H9 (cell line): ENCODE data around the gene MED13L. TPM values are rescaled to one million over a fixed set of nuclear protein-coding genes. Genes with fewer than 3 reads are reported as not detected.
"Not testable (repeated sequence)": the region's sequence is repeated elsewhere in the genome, so short reads cannot be mapped to it uniquely, and the experiment has no call there.

Source experiments
- DNase-seq: peaks from one replicate; pipeline ENCODE4 v3.0.0-alpha.2; 2017
- H2AFZ ChIP-seq: one replicate; pipeline ENCODE4 v1.6.1; 2013; ENCODE audit warnings: mild to moderate bottlenecking, low read length, control low read depth, moderate library complexity
- H2AK5ac ChIP-seq: 2 replicates; pipeline ENCODE4 v1.6.1; 2013; ENCODE audit warnings: low read length, control low read depth, mixed read lengths; ENCODE audit not compliant: insufficient read length
- H2BK120ac ChIP-seq: one replicate; pipeline ENCODE4 v1.6.1; 2013; ENCODE audit warnings: low read depth, mild to moderate bottlenecking, low read length, control low read depth, inconsistent platforms; ENCODE audit not compliant: poor library complexity, severe bottlenecking
- H2BK12ac ChIP-seq: 2 replicates; pipeline ENCODE4 v1.6.1; 2013; ENCODE audit warnings: low read length, control low read depth, mixed read lengths, low read depth; ENCODE audit not compliant: insufficient read length
- H2BK15ac ChIP-seq: 2 replicates; pipeline ENCODE4 v1.6.1; 2013; ENCODE audit warnings: low read depth, low read length, control low read depth
- H2BK20ac ChIP-seq: one replicate; pipeline ENCODE4 v1.6.1; 2013; ENCODE audit warnings: low read depth, mild to moderate bottlenecking, low read length, control low read depth, inconsistent platforms; ENCODE audit not compliant: poor library complexity, severe bottlenecking
- H2BK5ac ChIP-seq: 2 replicates; pipeline ENCODE4 v1.6.1; 2013; ENCODE audit warnings: low read length, control low read depth, mixed read lengths; ENCODE audit not compliant: insufficient read length
- H3K14ac ChIP-seq: 2 replicates; pipeline ENCODE4 v1.6.1; 2013; ENCODE audit warnings: low read length, control low read depth; ENCODE audit not compliant: insufficient read depth
- H3K18ac ChIP-seq: 2 replicates; pipeline ENCODE4 v1.6.1; 2013; ENCODE audit warnings: low read depth, mild to moderate bottlenecking, mixed read lengths, low read length, control low read depth; ENCODE audit not compliant: insufficient read length
- H3K23ac ChIP-seq: 2 replicates; pipeline ENCODE4 v1.6.1; 2013; ENCODE audit warnings: low read length, control low read depth, mixed read lengths, low read depth; ENCODE audit not compliant: insufficient read length
- H3K23me2 ChIP-seq: 2 replicates; pipeline ENCODE4 v1.6.1; 2013; ENCODE audit warnings: low read depth, mild to moderate bottlenecking, mixed read lengths, low read length, control low read depth; ENCODE audit not compliant: insufficient read length, poor library complexity, severe bottlenecking
- H3K27ac ChIP-seq: 2 replicates; pipeline ENCODE4 v1.5.1; 2013; ENCODE audit warnings: low read length, control low read depth, mixed read lengths, low read depth; ENCODE audit not compliant: insufficient read length
- H3K27me3 ChIP-seq: 2 replicates; pipeline ENCODE4 v1.6.1; 2013; ENCODE audit warnings: low read length, control low read depth, inconsistent platforms; ENCODE audit not compliant: insufficient read depth
- H3K4ac ChIP-seq: 2 replicates; pipeline ENCODE4 v1.6.1; 2013; ENCODE audit warnings: low read depth, mild to moderate bottlenecking, control low read depth, inconsistent platforms, low read length, moderate library complexity
- H3K4me1 ChIP-seq: 2 replicates; pipeline ENCODE4 v1.6.1; 2013; ENCODE audit warnings: low read length, control low read depth, inconsistent platforms; ENCODE audit not compliant: insufficient read depth
- H3K4me2 ChIP-seq: 2 replicates; pipeline ENCODE4 v1.6.1; 2013; ENCODE audit warnings: low read length, control low read depth, mixed read lengths; ENCODE audit not compliant: insufficient read length, insufficient read depth
- H3K56ac ChIP-seq: 2 replicates; pipeline ENCODE4 v1.6.1; 2013; ENCODE audit warnings: low read depth, mild to moderate bottlenecking, mixed read lengths, low read length, control low read depth; ENCODE audit not compliant: insufficient read length
- H3K79me1 ChIP-seq: 2 replicates; pipeline ENCODE4 v1.6.1; 2013; ENCODE audit warnings: low read depth, mild to moderate bottlenecking, moderate library complexity, low read length, control low read depth, inconsistent platforms; ENCODE audit not compliant: insufficient read depth, poor library complexity, severe bottlenecking
- H3K79me2 ChIP-seq: 2 replicates; pipeline ENCODE4 v1.6.1; 2013; ENCODE audit warnings: low read length, control low read depth, inconsistent platforms; ENCODE audit not compliant: insufficient read depth
- H3K9ac ChIP-seq: 2 replicates; pipeline ENCODE4 v1.6.1; 2013; ENCODE audit warnings: low read length, control low read depth, mixed read lengths; ENCODE audit not compliant: insufficient read length; ENCODE audit errors: extremely low read depth
- H3K9me3 ChIP-seq: one replicate; pipeline ENCODE4 v1.6.1; 2013; ENCODE audit warnings: low read depth, low read length, inconsistent platforms; ENCODE audit not compliant: control insufficient read depth
- H3T11ph ChIP-seq: one replicate; pipeline ENCODE4 v1.6.1; 2013; ENCODE audit warnings: mild to moderate bottlenecking, low read length, control low read depth, inconsistent platforms
- H4K20me1 ChIP-seq: one replicate; pipeline ENCODE4 v1.6.1; 2013; ENCODE audit not compliant: control insufficient read depth, insufficient read length, insufficient read depth
- H4K5ac ChIP-seq: 2 replicates; pipeline ENCODE4 v1.6.1; 2013; ENCODE audit warnings: low read depth, mild to moderate bottlenecking, mixed read lengths, low read length, control low read depth; ENCODE audit not compliant: insufficient read length
- H4K8ac ChIP-seq: replicated peaks from 2 replicates; pipeline ENCODE4 v1.6.1; 2013; ENCODE audit warnings: low read length, control low read depth, mixed read lengths, low read depth; ENCODE audit not compliant: insufficient read length
- H4K91ac ChIP-seq: 2 replicates; pipeline ENCODE4 v1.6.1; 2013; ENCODE audit warnings: low read depth, mild to moderate bottlenecking, moderate library complexity, mixed read lengths, low read length, control low read depth; ENCODE audit not compliant: insufficient read length
- H3K27ac Mint-ChIP-seq, 3 experiments: 2 replicates in 2 of 3; 3 replicates in 1 of 3; pipeline ENCODE4 v1.8.0; 2020 to 2021; ENCODE audit warnings: mixed read lengths in 3 of 3, mild to moderate bottlenecking in 1 of 3, moderate library complexity in 1 of 3
- H3K27me3 Mint-ChIP-seq: 2 replicates; pipeline ENCODE4 v1.8.0; 2021; ENCODE audit warnings: low read depth, mild to moderate bottlenecking, moderate library complexity, mixed read lengths
- H3K36me3 Mint-ChIP-seq, 3 experiments: 2 replicates in 2 of 3; 3 replicates in 1 of 3; pipeline ENCODE4 v1.8.0; 2020 to 2021; ENCODE audit warnings: low read depth in 3 of 3, mixed read lengths in 3 of 3; ENCODE audit not compliant: insufficient read depth in 1 of 3
- H3K4me1 Mint-ChIP-seq, 2 experiments: 2 replicates each; pipeline ENCODE4 v1.8.0; 2020; ENCODE audit warnings: mixed read lengths in 2 of 2
- H3K4me3 Mint-ChIP-seq, 2 experiments: 2 replicates in 1 of 2; 3 replicates in 1 of 2; pipeline ENCODE4 v1.8.0; 2020 to 2021; ENCODE audit warnings: mild to moderate bottlenecking in 2 of 2, mixed read lengths in 2 of 2, moderate library complexity in 1 of 2
- H3K9me3 Mint-ChIP-seq, 2 experiments: 2 replicates in 1 of 2; 3 replicates in 1 of 2; pipeline ENCODE4 v1.8.0; 2020; ENCODE audit warnings: mild to moderate bottlenecking in 2 of 2, mixed read lengths in 2 of 2, moderate library complexity in 1 of 2
- CTCF ChIP-seq: fragments of 200-600 bp; sonication (generic); conservative IDR thresholded peaks from 3 replicates; pipeline ENCODE4 v1.8.0; 2021; ENCODE audit warnings: antibody characterized with exemption, mild to moderate bottlenecking
- WGBS: extraction: QIAGEN DNeasy Blood & Tissue Kit; methylation state at CpG from one replicate; pipeline ENCODE4 v1.1.7; 2013; ENCODE audit warnings: missing lambda C conversion rate, low lambda C conversion rate, mixed read lengths; ENCODE audit not compliant: insufficient read length; ENCODE audit errors: extremely low coverage; 5-methylcytosine and 5-hydroxymethylcytosine counted together
- total RNA-seq: library from RNA; stranded (reverse); gene quantifications from 2 replicates; pipeline ENCODE4 v1.2.1, GENCODE V29; 2021

The MED13L gene
- total RNA-seq, 1 experiment from 2014 or later, result 52.4 TPM

DNA sequence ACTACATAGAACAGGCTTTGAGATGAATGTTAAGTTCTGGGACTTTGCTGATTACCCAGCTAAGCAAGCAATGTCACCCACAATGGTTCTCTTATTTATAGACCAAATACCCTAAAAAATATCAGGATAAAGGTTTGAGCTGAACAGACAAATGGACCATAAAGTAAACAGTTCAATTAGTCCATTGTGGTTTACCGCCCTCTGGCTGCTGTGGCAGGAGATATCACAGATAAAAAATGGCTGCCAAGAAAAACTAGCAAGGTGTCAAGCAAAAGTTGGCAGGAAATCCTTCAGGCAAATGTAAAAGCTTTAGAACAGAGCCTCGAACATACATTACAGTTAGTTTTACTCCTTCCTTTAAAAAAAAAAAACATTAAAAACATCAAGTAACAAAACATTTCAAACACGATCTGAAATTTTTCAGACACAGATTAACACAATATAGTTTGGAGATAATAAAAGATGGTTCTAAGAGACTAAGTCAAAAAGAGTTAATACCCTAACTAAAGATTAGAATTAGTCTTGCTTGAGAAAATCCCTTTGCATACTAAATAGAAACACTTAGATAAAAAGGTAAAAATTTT lies 41.3 kb downstream of the MED13L start:
- H4K20me1 ChIP-seq, result no peaks in the 10 kb centered on the region

GRCh38 chr12:116234148-116234547 lies 43.3 kb downstream of the MED13L start:
- H2AFZ ChIP-seq, H3K4ac ChIP-seq, H3K14ac ChIP-seq, H2BK15ac ChIP-seq, H2BK120ac ChIP-seq, H3K4me2 ChIP-seq, H4K5ac ChIP-seq, H4K20me1 ChIP-seq, H3T11ph ChIP-seq, H3K4me1 ChIP-seq, H2BK5ac ChIP-seq, H3K9me3 ChIP-seq, H2BK20ac ChIP-seq, H3K79me2 ChIP-seq, H3K27me3 Mint-ChIP-seq, H2BK12ac ChIP-seq, H3K9ac ChIP-seq, H3K79me1 ChIP-seq, H3K27ac Mint-ChIP-seq, H3K36me3 Mint-ChIP-seq, H3K18ac ChIP-seq, H3K23me2 ChIP-seq, H3K23ac ChIP-seq, DNase-seq, H3K4me1 Mint-ChIP-seq, H3K56ac ChIP-seq, H3K27ac ChIP-seq, H2AK5ac ChIP-seq, H4K8ac ChIP-seq, H3K9me3 Mint-ChIP-seq, H3K4me3 Mint-ChIP-seq, H4K91ac ChIP-seq, H3K27me3 ChIP-seq: not testable (repeated sequence)
- no CpG with 5 or more reads among the region's 5 CpGs for WGBS

More for the DNA sequence above, 41.3 kb downstream of the MED13L start:
- no CpG with 5 or more reads among the region's 3 CpGs for WGBS
- Histone ChIP-seq H3K9me3 (no peaks in the 10 kb centered on the region), H3K79me2 (peaks cover 2% of the 10 kb centered on the region; the same call in 1 of the 2 replicates), H4K5ac (no peak overlapping the region), H3K18ac (no peak overlapping the region), H3K9ac (no peak overlapping the region), H3K23ac (no peak overlapping the region), H2AK5ac (no peak overlapping the region), H2BK12ac (no peak overlapping the region), H2BK20ac (no peak overlapping the region), H2BK120ac (no peak overlapping the region), H3K23me2 (no peaks in the 10 kb centered on the region), H2BK5ac (no peak overlapping the region), H3K79me1 (peaks cover 6% of the 10 kb centered on the region), H3K4me2 (no peak overlapping the region), H4K91ac (no peak overlapping the region), H4K8ac (no peak overlapping the region), H2AFZ (no peak overlapping the region), H3T11ph (no peak overlapping the region), H3K27me3 (no peaks in the 10 kb centered on the region), H2BK15ac (no peak overlapping the region), H3K4me1 (no peaks in the 10 kb centered on the region), H3K4ac (no peak overlapping the region), H3K14ac (no peak overlapping the region), H3K27ac (no peak overlapping the region), H3K56ac (no peak overlapping the region)
- Mint-ChIP-seq H3K27me3 (no peaks in the 10 kb centered on the region; the same call in 1 of the 2 replicates), H3K4me3 (no peak overlapping the region), H3K27ac (peak overlapping the region in 1 of 3 experiments; percentile 66; a peak in 1 of 7 replicates), H3K9me3 (no peaks in the 10 kb centered on the region), H3K4me1 (peaks cover under 1 to 8% of the 10 kb centered on the region in 2 experiments; a peak in 3 of 4 replicates), H3K36me3 (peaks cover 0 to 4% (median 0%) of the 10 kb centered on the region in 3 experiments; a peak in 1 of 7 replicates)
- no peak for DNase-seq
- peak; percentile 77 for TF ChIP-seq CTCF
